Stomach (tissue), 9 donors: ENCODE results near the gene LYPD6B. TPM values are rescaled to one million over a fixed set of nuclear protein-coding genes. Genes with fewer than 3 reads are reported as not detected.

Experiments
- DNase-seq, 2 donors: peaks; one replicate each; pipeline versions ENCODE4 v3.0.0 to v3.0.0-alpha.2; 2013 to 2019
- H3K27ac ChIP-seq, 5 donors: fragments of 200-600 bp in 4 of 5; sonication (generic) in 4 of 5; one replicate each; pipeline ENCODE4 v1.5.1; 2013 to 2019; ENCODE audit warnings: mild to moderate bottlenecking in 1 of 5, moderate library complexity in 1 of 5
- H3K27me3 ChIP-seq, 3 donors: fragments of 200-600 bp; sonication (generic); one replicate each; pipeline ENCODE4 v1.5.1; 2017 to 2019; ENCODE audit warnings: mixed run types in 1 of 3
- H3K36me3 ChIP-seq, 4 donors: fragments of 200-600 bp; sonication (generic); 1 replicate in 3 of 4; 2 replicates in 1 of 4; pipeline ENCODE4 v1.5.1; 2016 to 2019
- H3K4me1 ChIP-seq, 4 donors: fragments of 200-600 bp; sonication (generic); one replicate each; pipeline ENCODE4 v1.5.1; 2016 to 2019
- H3K4me3 ChIP-seq, 4 donors: fragments of 200-600 bp; sonication (generic) in 3 of 4; one replicate each; pipeline ENCODE4 v1.5.1; 2016 to 2019; ENCODE audit warnings: mild to moderate bottlenecking in 1 of 4
- H3K9me3 ChIP-seq, 4 donors: fragments of 200-600 bp; sonication (generic); one replicate each; pipeline ENCODE4 v1.5.1; 2016 to 2019
- CTCF ChIP-seq, 7 experiments: fragments of 450-650 bp in 4 of 7; fragments of 200-600 bp in 3 of 7; sonication (generic) in 3 of 7; IDR thresholded peaks; one replicate each; pipeline ENCODE4 v1.5.1; 2016 to 2019; ENCODE audit warnings: antibody characterized with exemption in 7 of 7, control low read depth in 2 of 7, mild to moderate bottlenecking in 1 of 7
- EP300 ChIP-seq: sonication (generic); formaldehyde crosslinking; IDR thresholded peaks from one replicate; pipeline ENCODE4 v1.6.1; 2017; ENCODE audit warnings: antibody characterized with exemption
- POLR2A ChIP-seq, 4 donors: fragments of 450-650 bp; IDR thresholded peaks; one replicate each; pipeline ENCODE4 v1.6.1; 2016; ENCODE audit warnings: antibody characterized with exemption in 4 of 4, control low read depth in 2 of 4, mild to moderate bottlenecking in 1 of 4, moderate library complexity in 1 of 4
- POLR2AphosphoS5 ChIP-seq, 3 donors: sonication (generic); formaldehyde crosslinking; IDR thresholded peaks; one replicate each; pipeline ENCODE4 v1.6.1; 2016; ENCODE audit warnings: antibody characterized with exemption in 3 of 3
- WGBS, 5 donors: extraction: QIAGEN DNeasy Blood & Tissue Kit in 3 of 5; methylation state at CpG; one replicate each; pipeline versions ENCODE4 v1.1.5 to v1.1.7; 2013 to 2018; 5-methylcytosine and 5-hydroxymethylcytosine counted together
- intact Hi-C: fragments of 100-400 bp; cut with DNase I; formaldehyde crosslinking; loops from one replicate; pipeline ENCODE4 v1.15.1; 2023; ENCODE audit warnings: low total_unique reads
- polyA plus RNA-seq, 3 donors: library from polyadenylated mRNA; stranded (reverse); fragments of 200-250 nt; gene quantifications; one replicate each; pipeline ENCODE4 v1.2.3, GENCODE V29; 2013
- total RNA-seq, 5 donors: library from RNA; depleted of rRNA; stranded (reverse); fragments of >200 nt; gene quantifications; one replicate each; pipeline versions ENCODE4 v1.1.0 to v1.2.3, GENCODE V29; 2014 to 2016
- donor health status: healthy with polysubstance abuse.
- donor health status: Bipolar disorder and iron deficiency.
- donor health status: healthy.

Gene LYPD6B
- total and polyA plus RNA-seq, 8 donors = 10.9 to 88.7 (median 20.5) TPM; not detected in 1

- H3K27me3 ChIP-seq = no peaks in the 10 kb centered on the region
- no peak overlapping the region for H3K4me3 ChIP-seq
- H3K4me1 ChIP-seq = peaks cover 8 to 27% (median 11%) of the 10 kb centered on the region in 4 donors
- 90 to 100% (median 97%) methylated on average over 1 of the region's 1 CpG for WGBS, 5 donors
- no peak for DNase-seq
- H3K9me3 ChIP-seq = no peaks in the 10 kb centered on the region
- peaks cover 0 to 2% (median 0%) of the 10 kb centered on the region in 4 donors for H3K36me3 ChIP-seq
- H3K27ac ChIP-seq = no peak overlapping the region
- intact Hi-C loops = no loop called here
- no peak for TF ChIP-seq EP300
- no peak for TF ChIP-seq POLR2AphosphoS5 (IDR thresholded peaks at IDR 0.05)
- TF ChIP-seq POLR2A (IDR thresholded peaks at IDR 0.05) = no peak
- TF ChIP-seq CTCF (IDR thresholded peaks at IDR 0.05) = no peak
Observed at GRCh38 chr2:149015501-149015900, 23.0 kb upstream of the LYPD6B start.

GRCh38 chr2:149015926-149016563, 22.5 kb upstream of the LYPD6B start:
- no peak overlapping the region for H3K27ac ChIP-seq
- H3K9me3 ChIP-seq = no peaks in the 10 kb centered on the region
- no peak for TF ChIP-seq EP300
- TF ChIP-seq POLR2AphosphoS5 (IDR thresholded peaks at IDR 0.05) = no peak
- no peak for TF ChIP-seq POLR2A (IDR thresholded peaks at IDR 0.05)
- no peak for TF ChIP-seq CTCF (IDR thresholded peaks at IDR 0.05)
- 83 to 96% (median 90%) methylated on average over 4 of the region's 4 CpGs for WGBS, 5 donors
- no peak overlapping the region for H3K4me3 ChIP-seq
- intact Hi-C loops = no loop called here
- peaks cover 8 to 29% (median 14%) of the 10 kb centered on the region in 4 donors for H3K4me1 ChIP-seq
- DNase-seq = no peak
- H3K36me3 ChIP-seq = no peaks in the 10 kb centered on the region
- H3K27me3 ChIP-seq = no peaks in the 10 kb centered on the region

- DNase-seq = peak; percentile 86 to 93
- Histone ChIP-seq H3K36me3 (no peaks in the 10 kb centered on the region), H3K4me1 (peaks cover 8 to 34% (median 14%) of the 10 kb centered on the region in 4 donors), H3K9me3 (no peaks in the 10 kb centered on the region), H3K27ac (no peak overlapping the region), H3K27me3 (no peaks in the 10 kb centered on the region), H3K4me3 (no peak overlapping the region)
- intact Hi-C loops = no loop called here
- WGBS, 5 donors = 45 to 47% (median 46%) methylated on average over 14 of the region's 14 CpGs
- TF ChIP-seq EP300 (no peak), POLR2A (IDR thresholded peaks at IDR 0.05) (no peak), POLR2AphosphoS5 (IDR thresholded peaks at IDR 0.05) (no peak), CTCF (IDR thresholded peaks at IDR 0.05) (peak in 5 of 7 experiments; percentile 67 to 84 (median 79))
Observed at GRCh38 chr2:149017116-149017985, 21.1 kb upstream of the LYPD6B start.

- H3K27ac ChIP-seq = no peak overlapping the region
- no peaks in the 10 kb centered on the region for H3K9me3 ChIP-seq
- intact Hi-C loops = no loop called here
- no peak for DNase-seq
- no peaks in the 10 kb centered on the region for H3K27me3 ChIP-seq
- H3K4me1 ChIP-seq = peaks cover 8 to 34% (median 14%) of the 10 kb centered on the region in 4 donors
- no peaks in the 10 kb centered on the region for H3K36me3 ChIP-seq
- H3K4me3 ChIP-seq = no peak overlapping the region
- TF ChIP-seq EP300 (no peak), CTCF (IDR thresholded peaks at IDR 0.05) (no peak), POLR2AphosphoS5 (IDR thresholded peaks at IDR 0.05) (no peak), POLR2A (IDR thresholded peaks at IDR 0.05) (no peak)
- 64 to 82% (median 75%) methylated on average over 3 of the region's 3 CpGs for WGBS, 5 donors
Observed at GRCh38 chr2:149018981-149019380, 19.5 kb upstream of the LYPD6B start.
